Thyroid gland (tissue), 4 donors: ENCODE data around the gene SAT1. TPM values are rescaled to one million over a fixed set of nuclear protein-coding genes. Genes with fewer than 3 reads are reported as not detected.

Experiments
- DNase-seq, 2 donors: peaks; one replicate each; pipeline ENCODE4 v3.0.0-alpha.2; 2019
- H3K27ac ChIP-seq, 3 donors: fragments of 200-600 bp; sonication (generic); 1 replicate in 2 of 3; 2 replicates in 1 of 3; pipeline ENCODE4 v1.5.1; 2016 to 2019; ENCODE audit warnings: mild to moderate bottlenecking in 1 of 3, moderate library complexity in 1 of 3
- H3K27me3 ChIP-seq: fragments of 200-600 bp; sonication (generic); one replicate; pipeline ENCODE4 v1.5.1; 2019
- H3K36me3 ChIP-seq, 2 donors: fragments of 200-600 bp; sonication (generic); one replicate each; pipeline ENCODE4 v1.5.1; 2016 to 2019
- H3K4me1 ChIP-seq, 2 donors: fragments of 200-600 bp; sonication (generic); one replicate each; pipeline ENCODE4 v1.5.1; 2017 to 2019
- H3K4me3 ChIP-seq, 3 donors: fragments of 200-600 bp; sonication (generic); replicated peaks in 1 of 3; 1 replicate in 2 of 3; 2 replicates in 1 of 3; pipeline ENCODE4 v1.5.1; 2016; ENCODE audit warnings: mild to moderate bottlenecking in 1 of 3
- H3K9me3 ChIP-seq: fragments of 200-600 bp; sonication (generic); one replicate; pipeline ENCODE4 v1.5.1; 2017
- CTCF ChIP-seq, 6 experiments: fragments of 200-600 bp in 3 of 6; fragments of 450-650 bp in 3 of 6; sonication (generic) in 3 of 6; IDR thresholded peaks; one replicate each; pipeline ENCODE4 v1.5.1; 2016 to 2019; ENCODE audit warnings: antibody characterized with exemption in 6 of 6, mild to moderate bottlenecking in 2 of 6, inconsistent platforms in 1 of 6, moderate library complexity in 1 of 6
- POLR2A ChIP-seq, 2 donors: fragments of 450-650 bp; IDR thresholded peaks; one replicate each; pipeline ENCODE4 v1.6.1; 2017; ENCODE audit warnings: antibody characterized with exemption in 2 of 2, mild to moderate bottlenecking in 2 of 2, moderate library complexity in 1 of 2
- WGBS, 2 donors: methylation state at CpG; one replicate each; pipeline ENCODE4 v1.1.5; 2017; 5-methylcytosine and 5-hydroxymethylcytosine counted together
- intact Hi-C: fragments of 100-400 bp; cut with DNase I; formaldehyde crosslinking; loops from one replicate; pipeline ENCODE4 v1.15.1; 2023
- total RNA-seq, 4 donors: library from RNA; depleted of rRNA; stranded (reverse); fragments of >200 nt; gene quantifications; one replicate each; pipeline ENCODE4 v1.2.3, GENCODE V29; 2016

SAT1 gene
- total RNA-seq, result 1,000 to 10,000 TPM in 1 of 4 donors, 100 to 1,000 TPM in 3; 768 to 1,187 (median 831) TPM

GRCh38 chrX:23782863-23783588 lies at the start of gene SAT1:
TSS of gene SAT1 (plus strand) at chrX:23783173. CDS start at chrX:23783352, 179 bp downstream.
- no peaks in the 10 kb centered on the region for H3K36me3 ChIP-seq
- H3K4me3 ChIP-seq, result peak within 1 kb of the TSS; percentile 20 to 59 (median 41)
- peak; percentile 95 to 96 for DNase-seq
- intact Hi-C loops, result no loop called here
- WGBS, 2 donors, result 0% methylated on average over 1 to 6 of the region's 58 CpGs
- H3K9me3 ChIP-seq, result no peaks in the 10 kb centered on the region
- peak within 1 kb of the TSS; percentile 92 to 98 (median 94) for H3K27ac ChIP-seq
- TF ChIP-seq CTCF (IDR thresholded peaks at IDR 0.05) (peak; percentile 35 to 76 (median 66)), POLR2A (IDR thresholded peaks at IDR 0.05) (peak; percentile 90 to 97)
- no peaks in the 10 kb centered on the region for H3K4me1 ChIP-seq
- no peaks in the 10 kb centered on the region for H3K27me3 ChIP-seq

GRCh38 chrX:23736030-23736429 lies 46.9 kb upstream of the SAT1 start:
- intact Hi-C loops, result no loop called here
- H3K4me1 ChIP-seq, result no peaks in the 10 kb centered on the region
- no peaks in the 10 kb centered on the region for H3K27me3 ChIP-seq
- no peak overlapping the region for H3K4me3 ChIP-seq
- WGBS, 2 donors, result 59 to 94% methylated on average over 3 of the region's 3 CpGs
- H3K27ac ChIP-seq, result no peak overlapping the region
- no peak for TF ChIP-seq CTCF (IDR thresholded peaks at IDR 0.05)
- no peak for TF ChIP-seq POLR2A (IDR thresholded peaks at IDR 0.05)
- H3K36me3 ChIP-seq, result no peaks in the 10 kb centered on the region
- no peak for DNase-seq
- H3K9me3 ChIP-seq, result no peaks in the 10 kb centered on the region

GRCh38 chrX:23737413-23737812 lies 45.6 kb upstream of the SAT1 start:
- H3K36me3 ChIP-seq, result no peaks in the 10 kb centered on the region
- no peaks in the 10 kb centered on the region for H3K27me3 ChIP-seq
- TF ChIP-seq POLR2A (IDR thresholded peaks at IDR 0.05) (no peak), CTCF (IDR thresholded peaks at IDR 0.05) (no peak)
- H3K27ac ChIP-seq, result no peak overlapping the region
- intact Hi-C loops, result no loop called here
- no peaks in the 10 kb centered on the region for H3K9me3 ChIP-seq
- H3K4me1 ChIP-seq, result no peaks in the 10 kb centered on the region
- H3K4me3 ChIP-seq, result no peak overlapping the region
- no peak for DNase-seq

GRCh38 chrX:23742174-23742696 lies 40.7 kb upstream of the SAT1 start:
- intact Hi-C loops, result no loop called here
- peak; percentile 43 to 50 for DNase-seq
- peak overlapping the region; percentile 76 to 91 (median 84) for H3K27ac ChIP-seq
- peak overlapping the region in 2 of 3 donors; percentile 61 to 64 for H3K4me3 ChIP-seq
- H3K4me1 ChIP-seq, result no peaks in the 10 kb centered on the region
- TF ChIP-seq POLR2A (IDR thresholded peaks at IDR 0.05) (peak in 1 of 2 donors; percentile 35), CTCF (IDR thresholded peaks at IDR 0.05) (no peak)
- H3K9me3 ChIP-seq, result no peaks in the 10 kb centered on the region
- H3K36me3 ChIP-seq, result no peaks in the 10 kb centered on the region
- no peaks in the 10 kb centered on the region for H3K27me3 ChIP-seq
- WGBS, 2 donors, result 0 to 2% methylated on average over 5 to 6 of the region's 6 CpGs
